Keratinocyte (primary cell): ENCODE measurements around the gene AKT1S1. TPM values are rescaled to one million over a fixed set of nuclear protein-coding genes. Genes with fewer than 3 reads are reported as not detected.

Experiments used
- DNase-seq: peaks from one replicate; pipeline ENCODE4 v3.0.0-alpha.2; 2011; ENCODE audit warnings: low read depth, missing footprints, low spot score
- FAIRE-seq: peaks from 2 replicates; lab custom pipeline; 2011; peaks lifted over from hg19 to GRCh38; lab: Jason Lieb, UNC
- H2AFZ ChIP-seq: 2 replicates; pipeline ENCODE4 v1.6.0; 2012; ENCODE audit warnings: low read length, control low read depth, inconsistent platforms; ENCODE audit not compliant: control insufficient read depth
- H3K27ac ChIP-seq: 2 replicates; pipeline ENCODE4 v1.5.1; 2011; ENCODE audit warnings: low read length; ENCODE audit not compliant: control insufficient read depth, insufficient read depth
- H3K27me3 ChIP-seq: 3 replicates; pipeline ENCODE4 v1.6.0; 2011; ENCODE audit warnings: low read length; ENCODE audit not compliant: control insufficient read depth, insufficient read depth; ENCODE audit errors: extremely low read depth
- H3K36me3 ChIP-seq, 2 experiments: 2 replicates in 1 of 2; 3 replicates in 1 of 2; pipeline ENCODE4 v1.5.1; 2011; ENCODE audit warnings: low read length in 2 of 2, mild to moderate bottlenecking in 1 of 2; ENCODE audit not compliant: control insufficient read depth in 2 of 2, insufficient read depth in 2 of 2; ENCODE audit errors: extremely low read depth in 1 of 2
- H3K4me1 ChIP-seq: 3 replicates; pipeline ENCODE4 v1.5.1; 2011; ENCODE audit warnings: low read length; ENCODE audit not compliant: control insufficient read depth, insufficient read depth; ENCODE audit errors: extremely low read depth
- H3K4me2 ChIP-seq: 3 replicates; pipeline ENCODE4 v1.6.0; 2011; ENCODE audit warnings: low read depth, low read length; ENCODE audit not compliant: control insufficient read depth, insufficient read depth; ENCODE audit errors: extremely low read depth
- H3K4me3 ChIP-seq, 3 experiments: fragments of 200-600 bp in 1 of 3; sonication (generic) in 1 of 3; 2 replicates in 2 of 3; 3 replicates in 1 of 3; pipeline ENCODE4 v1.5.1; 2011 to 2016; ENCODE audit warnings: low read length in 3 of 3, mild to moderate bottlenecking in 3 of 3, control low read depth in 2 of 3, inconsistent platforms in 1 of 3, low read depth in 1 of 3, mixed read lengths in 1 of 3, mixed run types in 1 of 3, moderate library complexity in 1 of 3; ENCODE audit not compliant: control insufficient read depth in 2 of 3, insufficient read depth in 2 of 3; ENCODE audit errors: extremely low read depth in 1 of 3
- H3K79me2 ChIP-seq: 2 replicates; pipeline ENCODE4 v1.6.0; 2012; ENCODE audit warnings: low read length; ENCODE audit not compliant: control insufficient read depth, insufficient read depth
- H3K9ac ChIP-seq: 3 replicates; pipeline ENCODE4 v1.6.0; 2011; ENCODE audit warnings: low read length; ENCODE audit not compliant: control insufficient read depth, insufficient read depth; ENCODE audit errors: extremely low read depth
- H3K9me1 ChIP-seq: 3 replicates; pipeline ENCODE4 v1.6.0; 2011; ENCODE audit warnings: low read length; ENCODE audit not compliant: control insufficient read depth, insufficient read depth; ENCODE audit errors: extremely low read depth
- H3K9me3 ChIP-seq: 2 replicates; pipeline ENCODE4 v1.5.1; 2012; ENCODE audit warnings: low read depth, low read length; ENCODE audit not compliant: control insufficient read depth
- H4K20me1 ChIP-seq: 3 replicates; pipeline ENCODE4 v1.6.0; 2011; ENCODE audit warnings: low read length; ENCODE audit not compliant: control insufficient read depth, insufficient read depth; ENCODE audit errors: extremely low read depth
- EZH2 ChIP-seq: IDR thresholded peaks from one replicate; pipeline ENCODE4 v1.6.1; 2012; ENCODE audit warnings: inconsistent platforms, mild to moderate bottlenecking, low read length, moderate library complexity
- dilution Hi-C: fragments of 300-500 bp; cut with MboI; formaldehyde crosslinking; loops from one replicate; pipeline ENCODE4 v1.7.0; 2020; ENCODE audit warnings: low sequenced_read_pairs; ENCODE audit not compliant: extremely low pct_ligation_motif_present
- polyA plus RNA-seq, 5 experiments: library from polyadenylated mRNA; depleted of rRNA in 3 of 5; stranded (reverse) in 3 of 5; stranded (forward) in 1 of 5; unstranded in 1 of 5; fragments of >200 nt; gene quantifications; 1 replicate in 1 of 5; 2 replicates in 3 of 5; 3 replicates in 1 of 5; pipeline versions ENCODE4 v1.2.1 to v1.2.3, GENCODE V29; 2011 to 2012; ENCODE audit warnings: missing spikeins in 2 of 5, low read depth in 1 of 5, low replicate concordance in 1 of 5
- TF ChIP-seq, protein P1 (sequence below), 3 experiments: IDR thresholded peaks in 1 of 3; conservative IDR thresholded peaks in 1 of 3; optimal IDR thresholded peaks in 1 of 3; 2 replicates in 2 of 3; 3 replicates in 1 of 3; pipeline versions ENCODE3 to v1.5.1; 2011; ENCODE audit warnings: low read length in 3 of 3, mild to moderate bottlenecking in 3 of 3, moderate library complexity in 2 of 3, control low read depth in 1 of 3, inconsistent platforms in 1 of 3; ENCODE audit not compliant: insufficient read depth in 2 of 3; ENCODE audit errors: extremely low read depth in 1 of 3

AKT1S1 gene
- polyA plus RNA-seq, 1 donor (not counting 4 experiments of a cell fraction or from before 2014, with no cell fraction given): 27.2 TPM

DNA sequence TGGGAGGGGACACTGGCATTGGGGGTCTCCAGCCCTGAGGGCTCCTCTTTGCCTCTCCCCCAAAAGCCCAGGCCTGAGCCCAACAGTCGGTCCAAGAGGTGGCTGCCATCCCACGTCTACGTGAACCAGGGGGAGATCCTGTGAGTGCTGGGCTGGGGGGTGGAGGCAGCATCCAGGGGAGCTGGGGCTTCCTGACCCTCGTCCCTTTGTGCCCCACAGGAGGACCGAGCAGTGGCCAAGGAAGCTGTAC is 19.4 kb downstream of the AKT1S1 start:
- H2AFZ ChIP-seq: no peak overlapping the region
- H3K4me3 ChIP-seq: no peak overlapping the region
- H3K27me3 ChIP-seq: no peaks in the 10 kb centered on the region
- H3K9ac ChIP-seq: no peak overlapping the region
- TF ChIP-seq, protein P1, sequence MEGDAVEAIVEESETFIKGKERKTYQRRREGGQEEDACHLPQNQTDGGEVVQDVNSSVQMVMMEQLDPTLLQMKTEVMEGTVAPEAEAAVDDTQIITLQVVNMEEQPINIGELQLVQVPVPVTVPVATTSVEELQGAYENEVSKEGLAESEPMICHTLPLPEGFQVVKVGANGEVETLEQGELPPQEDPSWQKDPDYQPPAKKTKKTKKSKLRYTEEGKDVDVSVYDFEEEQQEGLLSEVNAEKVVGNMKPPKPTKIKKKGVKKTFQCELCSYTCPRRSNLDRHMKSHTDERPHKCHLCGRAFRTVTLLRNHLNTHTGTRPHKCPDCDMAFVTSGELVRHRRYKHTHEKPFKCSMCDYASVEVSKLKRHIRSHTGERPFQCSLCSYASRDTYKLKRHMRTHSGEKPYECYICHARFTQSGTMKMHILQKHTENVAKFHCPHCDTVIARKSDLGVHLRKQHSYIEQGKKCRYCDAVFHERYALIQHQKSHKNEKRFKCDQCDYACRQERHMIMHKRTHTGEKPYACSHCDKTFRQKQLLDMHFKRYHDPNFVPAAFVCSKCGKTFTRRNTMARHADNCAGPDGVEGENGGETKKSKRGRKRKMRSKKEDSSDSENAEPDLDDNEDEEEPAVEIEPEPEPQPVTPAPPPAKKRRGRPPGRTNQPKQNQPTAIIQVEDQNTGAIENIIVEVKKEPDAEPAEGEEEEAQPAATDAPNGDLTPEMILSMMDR (optimal IDR thresholded peaks at IDR 0.05 in 1 of 3, IDR thresholded peaks at IDR 0.05 in 1 of 3, conservative IDR thresholded peaks at IDR 0.05 in 1 of 3; ENCODE audit: extremely low read depth in 1 of 3, insufficient read depth in 2 of 3, low read length in 3 of 3): no peak
- no peak for TF ChIP-seq EZH2
- H3K79me2 ChIP-seq: peaks cover 14% of the 10 kb centered on the region
- dilution Hi-C loops: no loop called here
- H3K4me1 ChIP-seq: peaks cover 8% of the 10 kb centered on the region
- H3K36me3 ChIP-seq: peaks cover 22 to 37% of the 10 kb centered on the region in 2 experiments
- H3K4me2 ChIP-seq: no peak overlapping the region
- H3K9me3 ChIP-seq: no peaks in the 10 kb centered on the region
- no peaks in the 10 kb centered on the region for H3K9me1 ChIP-seq
- FAIRE-seq: no peak
- H3K27ac ChIP-seq: no peak overlapping the region
- DNase-seq: no peak
- peaks cover 7% of the 10 kb centered on the region for H4K20me1 ChIP-seq

- FAIRE-seq (no peak), DNase-seq (no peak)
- no peak overlapping the region for H3K9ac ChIP-seq
- dilution Hi-C loops: no loop called here
- TF ChIP-seq EZH2: no peak
- TF ChIP-seq, protein P1 (optimal IDR thresholded peaks at IDR 0.05 in 1 of 3, IDR thresholded peaks at IDR 0.05 in 1 of 3, conservative IDR thresholded peaks at IDR 0.05 in 1 of 3; ENCODE audit: extremely low read depth in 1 of 3, insufficient read depth in 2 of 3, low read length in 3 of 3): no peak
- H3K4me1 ChIP-seq: peaks cover 13% of the 10 kb centered on the region
- no peaks in the 10 kb centered on the region for H3K27me3 ChIP-seq
- no peak overlapping the region for H3K27ac ChIP-seq
- peaks cover 22 to 37% of the 10 kb centered on the region in 2 experiments for H3K36me3 ChIP-seq
- peaks cover 7% of the 10 kb centered on the region for H4K20me1 ChIP-seq
- H3K9me3 ChIP-seq: no peaks in the 10 kb centered on the region
- H2AFZ ChIP-seq: no peak overlapping the region
- no peak overlapping the region for H3K4me2 ChIP-seq
- H3K4me3 ChIP-seq: no peak overlapping the region
- H3K9me1 ChIP-seq: no peaks in the 10 kb centered on the region
- H3K79me2 ChIP-seq: peaks cover 19% of the 10 kb centered on the region
These were observed 19.9 kb downstream of the AKT1S1 start for GRCh38 chr19:49857061-49857837.
